Suprapubic skin (tissue), 4 donors: ENCODE data around the gene ZFYVE28.

Experiments
- POLR2A ChIP-seq, 2 donors: fragments of 450-650 bp; IDR thresholded peaks; one replicate each; pipeline ENCODE4 v1.6.1; 2017; ENCODE audit warnings: antibody characterized with exemption in 2 of 2, mild to moderate bottlenecking in 2 of 2, moderate library complexity in 2 of 2
- POLR2AphosphoS5 ChIP-seq, 3 donors: sonication (generic); formaldehyde crosslinking; IDR thresholded peaks; one replicate each; pipeline ENCODE4 v1.6.1; 2017; ENCODE audit warnings: antibody characterized with exemption in 3 of 3
- TF ChIP-seq, protein P1 (sequence below), 2 donors: fragments of 200-600 bp in 1 of 2; fragments of 450-650 bp in 1 of 2; sonication (generic) in 1 of 2; IDR thresholded peaks; one replicate each; pipeline ENCODE4 v1.5.1; 2016 to 2019; ENCODE audit warnings: antibody characterized with exemption in 2 of 2, mild to moderate bottlenecking in 1 of 2, moderate library complexity in 1 of 2

DNA sequence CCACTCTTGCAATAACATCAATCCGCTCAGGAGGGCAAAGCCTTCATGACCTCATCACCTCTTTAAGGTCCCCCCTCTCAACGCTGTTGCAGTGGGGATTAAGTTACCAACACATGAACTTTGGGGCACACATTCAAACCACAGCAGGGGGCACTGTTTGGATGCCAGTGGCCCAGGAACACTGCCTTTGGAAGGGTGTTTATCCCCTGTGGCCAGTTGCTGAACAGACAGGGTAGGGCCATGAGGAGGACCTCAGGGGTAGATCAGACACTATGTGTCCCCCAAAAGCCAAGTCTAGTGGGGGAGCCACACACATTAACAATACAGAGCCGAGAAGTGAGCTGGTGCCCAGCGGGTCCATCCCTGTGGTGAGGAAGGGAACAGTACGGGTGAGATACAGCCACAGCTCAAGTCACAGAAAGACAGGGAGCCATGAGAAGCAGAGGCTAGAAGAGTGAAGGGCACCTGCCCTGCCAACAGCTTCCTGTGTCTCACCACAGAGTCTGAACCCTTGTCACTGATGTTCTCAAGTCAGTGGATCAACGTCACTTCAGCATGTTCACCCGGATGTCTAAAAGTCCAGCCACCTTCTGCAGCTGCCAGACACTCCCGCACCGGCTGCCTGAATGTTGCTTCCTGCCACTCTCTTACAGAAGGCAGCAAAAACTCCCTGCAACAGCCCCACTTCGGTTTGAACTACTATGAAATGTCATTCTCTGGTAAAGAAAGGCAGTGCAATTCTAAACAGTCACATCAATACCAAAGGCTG lies 136.7 kb downstream of the ZFYVE28 start:
- TF ChIP-seq, protein P1, sequence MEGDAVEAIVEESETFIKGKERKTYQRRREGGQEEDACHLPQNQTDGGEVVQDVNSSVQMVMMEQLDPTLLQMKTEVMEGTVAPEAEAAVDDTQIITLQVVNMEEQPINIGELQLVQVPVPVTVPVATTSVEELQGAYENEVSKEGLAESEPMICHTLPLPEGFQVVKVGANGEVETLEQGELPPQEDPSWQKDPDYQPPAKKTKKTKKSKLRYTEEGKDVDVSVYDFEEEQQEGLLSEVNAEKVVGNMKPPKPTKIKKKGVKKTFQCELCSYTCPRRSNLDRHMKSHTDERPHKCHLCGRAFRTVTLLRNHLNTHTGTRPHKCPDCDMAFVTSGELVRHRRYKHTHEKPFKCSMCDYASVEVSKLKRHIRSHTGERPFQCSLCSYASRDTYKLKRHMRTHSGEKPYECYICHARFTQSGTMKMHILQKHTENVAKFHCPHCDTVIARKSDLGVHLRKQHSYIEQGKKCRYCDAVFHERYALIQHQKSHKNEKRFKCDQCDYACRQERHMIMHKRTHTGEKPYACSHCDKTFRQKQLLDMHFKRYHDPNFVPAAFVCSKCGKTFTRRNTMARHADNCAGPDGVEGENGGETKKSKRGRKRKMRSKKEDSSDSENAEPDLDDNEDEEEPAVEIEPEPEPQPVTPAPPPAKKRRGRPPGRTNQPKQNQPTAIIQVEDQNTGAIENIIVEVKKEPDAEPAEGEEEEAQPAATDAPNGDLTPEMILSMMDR (IDR thresholded peaks at IDR 0.05), result no peak
- no peak for TF ChIP-seq POLR2AphosphoS5 (IDR thresholded peaks at IDR 0.05)
- TF ChIP-seq POLR2A (IDR thresholded peaks at IDR 0.05), result no peak
